Measurements from ENCODE around the gene CACHD1.
"Not testable (repeated sequence)": the region's sequence is repeated elsewhere in the genome, so short reads cannot be mapped to it uniquely, and the experiment has no call there.

The CACHD1 gene

GRCh38 chr1:64598100-64598571 lies 128.2 kb downstream of the CACHD1 start:
- no peak for DNase-seq

GRCh38 chr1:64599242-64599641 lies 129.3 kb downstream of the CACHD1 start:
- DNase-seq: no peak

DNA sequence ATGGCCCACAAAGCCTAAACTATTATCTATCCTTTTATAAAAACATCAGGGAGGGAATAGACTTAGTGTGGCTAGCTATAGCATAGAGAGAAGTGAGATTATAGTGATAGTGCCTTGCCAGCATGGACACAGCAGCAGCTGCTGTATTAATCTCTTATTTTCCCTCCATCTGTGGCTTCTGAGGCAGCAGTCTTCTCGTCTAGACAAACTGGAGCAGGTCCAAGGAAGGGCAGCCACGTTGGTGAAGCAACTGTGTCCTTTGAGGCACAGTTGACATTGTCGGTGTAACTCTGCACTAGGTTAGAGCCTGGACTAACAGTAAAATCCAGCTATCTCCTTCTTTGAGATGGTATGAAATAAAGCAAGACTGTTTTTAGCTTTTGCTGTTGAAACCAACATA lies 131.3 kb downstream of the CACHD1 start:
- no peak for DNase-seq

GRCh38 chr1:64608005-64608650 lies 138.2 kb downstream of the CACHD1 start:
- DNase-seq: no peak

GRCh38 chr1:64608651-64609048 lies 138.7 kb downstream of the CACHD1 start:
- no peak for DNase-seq

DNA sequence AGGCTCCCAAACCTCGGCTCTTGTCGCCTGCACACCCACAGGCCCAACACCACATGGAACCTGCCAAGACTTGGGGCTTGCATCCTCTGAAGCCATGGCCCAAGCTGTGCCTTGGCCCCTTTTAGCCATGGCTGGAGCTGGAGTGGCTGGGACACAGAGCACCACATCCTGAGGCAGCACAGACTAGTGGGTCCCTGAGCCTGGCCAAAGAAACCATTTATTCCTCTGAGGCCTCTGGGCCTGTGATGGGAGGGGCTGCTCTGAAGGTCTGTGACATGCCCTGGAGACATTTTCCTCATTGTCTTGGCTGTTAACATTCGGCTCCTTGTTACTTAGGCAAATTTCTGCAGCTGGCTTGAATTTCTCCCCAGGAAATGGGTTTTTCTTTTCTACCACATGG lies 141.0 kb downstream of the CACHD1 start:
- not testable (repeated sequence) for DNase-seq

DNA sequence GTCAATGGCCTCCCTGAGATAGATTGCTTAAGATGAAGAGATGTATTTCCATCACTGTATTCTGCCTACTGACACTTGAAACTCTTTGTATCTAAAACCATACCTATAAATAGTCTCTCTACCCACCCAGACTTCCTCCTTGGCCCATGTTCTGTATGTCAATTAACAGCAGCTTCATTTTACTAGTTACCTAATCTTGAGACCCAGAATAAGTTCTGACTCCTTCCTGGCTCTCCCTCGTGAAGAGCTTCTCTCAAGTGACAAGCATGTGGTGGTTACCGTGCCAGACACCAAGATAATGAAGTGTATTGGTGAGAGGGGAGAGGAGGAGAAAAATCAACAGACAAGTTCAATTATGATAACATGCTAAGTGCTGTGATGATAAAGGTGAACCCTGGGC lies 146.1 kb downstream of the CACHD1 start:
- no peak for DNase-seq

DNA sequence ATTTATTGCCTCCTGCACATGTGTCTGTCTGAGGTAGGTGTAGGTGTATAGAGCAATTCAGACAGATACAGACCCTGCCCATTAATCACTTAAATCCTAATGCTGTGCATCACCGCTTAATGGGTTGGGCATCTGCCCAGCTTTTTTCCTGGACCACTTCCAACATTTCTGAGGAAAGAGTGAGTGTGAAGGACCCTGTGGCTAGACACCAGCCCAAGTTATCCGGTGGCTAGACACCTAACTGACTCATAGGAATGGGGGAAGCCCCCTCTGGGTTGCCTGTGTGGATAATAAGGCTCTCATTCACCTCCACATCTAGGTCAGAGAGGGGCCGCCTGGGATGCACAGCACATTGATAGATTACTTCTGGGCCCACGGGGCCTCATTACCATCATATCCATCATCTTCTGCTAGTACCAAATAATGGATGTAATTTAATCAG lies 153.8 kb downstream of the CACHD1 start:
- DNase-seq: no peak

DNA sequence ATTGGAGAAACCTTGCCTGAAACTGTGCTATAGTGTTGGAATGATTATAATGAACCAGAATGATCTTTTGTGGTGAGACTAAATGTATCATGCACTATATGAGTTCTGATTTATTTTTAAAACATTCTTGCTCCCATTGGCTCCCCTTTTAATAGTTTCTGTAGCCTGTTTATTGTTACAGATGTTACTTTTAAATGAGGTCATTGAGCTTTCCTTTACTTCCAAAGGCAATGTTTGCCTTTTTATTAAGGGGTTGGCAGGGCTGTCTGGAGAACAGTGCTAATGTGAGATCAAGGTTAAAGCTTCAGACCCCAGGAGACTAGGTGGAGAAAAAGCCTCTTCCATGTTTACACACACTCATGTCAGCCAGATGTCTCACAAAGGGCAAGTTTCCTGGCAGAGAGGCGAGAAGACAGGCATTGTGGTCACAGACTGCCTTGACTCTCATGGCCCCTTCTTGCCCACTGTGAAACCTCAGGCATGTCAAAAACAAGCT lies 154.3 kb downstream of the CACHD1 start:
- no peak for DNase-seq

- DNase-seq: no peak
Observed at GRCh38 chr1:64624808-64625207, 154.9 kb downstream of the CACHD1 start.

- DNase-seq: no peak
Observed at GRCh38 chr1:64630611-64631010, 160.7 kb downstream of the CACHD1 start.

GRCh38 chr1:64631346-64632034 lies 161.6 kb downstream of the CACHD1 start:
- no peak for DNase-seq

- DNase-seq: no peak
Observed at GRCh38 chr1:64632936-64633335, 163.0 kb downstream of the CACHD1 start.

- no peak for DNase-seq
Observed at GRCh38 chr1:64645735-64646134, 175.8 kb downstream of the CACHD1 start.

DNA sequence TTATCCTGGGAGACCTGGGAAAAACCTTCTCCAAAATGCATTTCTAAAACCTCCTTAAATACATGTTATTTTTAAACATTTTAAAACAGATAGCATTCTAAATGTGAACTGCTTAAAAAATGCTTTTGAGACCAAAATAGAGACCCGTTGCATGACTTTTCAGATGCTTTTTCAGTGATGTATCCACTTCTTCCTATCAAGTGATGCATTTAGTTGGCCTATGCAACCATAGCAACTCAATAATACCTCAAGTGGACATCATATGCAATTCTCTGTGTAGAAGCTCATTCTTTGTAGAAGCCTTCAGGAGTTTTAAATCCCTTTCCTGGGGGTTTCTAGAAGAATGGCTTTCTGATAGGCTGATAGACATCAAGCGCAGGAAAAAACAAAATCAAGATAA lies 180.5 kb downstream of the CACHD1 start:
- no peak for DNase-seq

GRCh38 chr1:64651841-64652240 lies 181.9 kb downstream of the CACHD1 start:
- no peak for DNase-seq

DNA sequence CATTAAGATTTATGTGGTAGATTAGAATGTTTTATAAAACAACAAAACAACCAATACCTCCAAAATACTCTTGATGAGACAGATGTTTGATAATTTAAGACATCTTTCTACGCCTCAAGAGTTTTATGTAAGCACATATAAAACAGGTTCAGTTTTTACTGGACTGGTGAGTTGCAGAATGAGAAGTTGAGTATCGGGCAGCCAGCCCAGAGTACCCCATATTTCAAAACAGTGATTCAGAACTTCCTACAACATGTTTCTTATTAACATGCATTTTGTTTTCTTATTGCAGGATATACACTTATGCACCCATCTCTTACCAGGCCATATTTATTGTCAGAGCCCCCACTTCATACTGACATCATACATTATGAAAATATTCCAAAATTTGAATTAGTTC lies 183.5 kb downstream of the CACHD1 start:
- DNase-seq: no peak

- no peak for DNase-seq
Observed at GRCh38 chr1:64654519-64655341, 184.8 kb downstream of the CACHD1 start.

DNA sequence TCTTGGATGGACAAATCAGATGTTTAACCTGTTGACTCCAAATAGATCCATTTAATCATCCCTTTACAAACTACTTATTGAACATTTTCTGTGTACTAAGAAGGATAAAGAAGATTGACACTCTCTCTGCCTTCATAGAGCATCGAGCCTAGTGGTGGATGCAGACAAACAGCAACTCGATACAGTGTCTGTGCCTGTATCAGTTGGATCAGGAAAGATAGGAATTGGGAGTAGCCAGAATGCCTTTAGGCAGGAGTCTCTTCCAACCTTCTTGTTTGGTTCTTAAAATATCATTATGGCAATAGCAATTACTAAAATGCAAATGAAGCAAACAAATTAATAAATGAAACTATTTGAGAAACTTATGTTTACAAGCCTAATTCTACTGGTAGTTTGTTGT lies 185.9 kb downstream of the CACHD1 start:
- no peak for DNase-seq

DNA sequence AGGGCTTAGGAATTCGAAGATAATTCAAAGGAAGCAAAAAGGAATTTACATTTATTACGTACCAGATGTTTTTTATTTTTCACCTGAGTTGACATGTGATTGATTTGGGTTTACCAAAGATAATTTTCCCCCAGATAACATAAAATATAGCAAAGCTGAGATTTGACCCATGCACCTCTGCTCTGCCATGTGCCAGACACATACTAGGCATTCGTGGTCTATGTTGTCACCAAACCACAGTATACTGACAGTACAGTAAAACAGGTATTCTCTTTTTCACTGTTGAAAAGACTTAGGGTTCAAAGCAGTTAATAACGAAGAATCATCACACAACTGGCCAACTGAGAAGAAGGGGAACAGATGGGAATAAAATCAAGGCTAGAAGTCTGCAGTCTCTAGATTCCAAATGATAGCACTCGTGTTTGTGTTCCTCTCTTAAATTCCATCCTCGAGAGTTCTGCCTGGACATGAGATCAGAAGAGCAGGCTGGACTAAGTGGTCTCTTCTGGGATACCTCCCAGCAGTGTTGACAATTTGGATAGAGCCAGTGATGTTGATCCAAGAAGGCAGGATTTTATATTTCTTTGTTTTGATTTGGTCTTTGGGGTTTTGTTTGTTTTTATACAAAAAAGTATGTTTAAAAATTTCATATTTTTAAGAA lies 189.7 kb downstream of the CACHD1 start:
- DNase-seq: no peak

- DNase-seq: no peak
Observed at GRCh38 chr1:64663668-64664067, 193.7 kb downstream of the CACHD1 start.

GRCh38 chr1:64664299-64664698 lies 194.4 kb downstream of the CACHD1 start:
- DNase-seq: no peak

DNA sequence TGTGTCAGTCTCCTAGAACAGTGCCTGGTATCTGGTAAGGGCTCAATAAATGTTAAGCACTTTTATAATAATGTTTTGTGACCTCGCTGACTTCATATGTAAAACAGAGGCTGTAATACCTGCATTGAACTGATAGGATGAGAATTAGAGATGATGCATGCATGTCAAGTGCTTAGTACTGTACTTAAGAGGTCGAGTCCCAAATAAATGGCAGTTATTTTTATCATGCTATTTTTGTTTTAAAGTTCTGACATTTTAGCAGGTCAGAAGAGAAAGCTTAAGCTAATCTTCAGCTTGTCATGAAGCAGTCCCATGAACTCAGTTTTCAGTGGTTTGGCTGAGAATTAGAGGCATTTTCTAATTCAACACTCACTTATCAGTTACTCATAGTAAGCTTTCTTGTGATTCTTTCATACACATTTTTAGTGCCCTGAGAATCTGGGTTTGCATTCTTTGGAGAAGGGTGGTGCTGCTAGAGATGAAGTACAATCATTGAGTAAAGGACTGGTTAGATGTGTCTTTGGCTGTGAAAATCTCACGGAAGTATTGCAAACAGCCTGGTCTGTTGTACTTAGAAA lies 199.3 kb downstream of the CACHD1 start:
- DNase-seq: no peak

Data from CD4-positive, alpha-beta T cell treated with Interleukin-12 subunit alpha and Interleukin-12 subunit beta, for 1 hour (primary cell).